IPS-18a (cell line): ENCODE data around the gene RC3H2.
"Not testable (repeated sequence)": the region's sequence is repeated elsewhere in the genome, so short reads cannot be mapped to it uniquely, and the experiment has no call there.

ENCODE experiments used
- H3K27ac ChIP-seq: one replicate; pipeline ENCODE4 v1.5.1; 2013; ENCODE audit warnings: low read length
- H3K27me3 ChIP-seq: one replicate; pipeline ENCODE4 v1.6.1; 2013; ENCODE audit warnings: mild to moderate bottlenecking, low read length; ENCODE audit not compliant: control insufficient read depth, insufficient read depth
- H3K36me3 ChIP-seq: one replicate; pipeline ENCODE4 v1.6.1; 2013; ENCODE audit warnings: low read depth, low read length; ENCODE audit not compliant: control insufficient read depth
- H3K4me1 ChIP-seq: one replicate; pipeline ENCODE4 v1.6.1; 2013; ENCODE audit warnings: low read depth, low read length; ENCODE audit not compliant: control insufficient read depth
- H3K4me3 ChIP-seq: one replicate; pipeline ENCODE4 v1.5.1; 2013; ENCODE audit warnings: low read length
- H3K9ac ChIP-seq: one replicate; pipeline ENCODE4 v1.6.1; 2013; ENCODE audit warnings: mild to moderate bottlenecking, low read length, moderate library complexity
- H3K9me3 ChIP-seq: one replicate; pipeline ENCODE4 v1.6.1; 2013; ENCODE audit warnings: low read depth, low read length; ENCODE audit not compliant: control insufficient read depth

Gene RC3H2

GRCh38 chr9:122816163-122816867 lies 88.8 kb downstream of the RC3H2 start:
- Histone ChIP-seq H3K36me3 (peaks cover 26% of the 10 kb centered on the region), H3K9me3 (no peaks in the 10 kb centered on the region), H3K27me3 (no peaks in the 10 kb centered on the region), H3K4me3 (no peak overlapping the region), H3K27ac (no peak overlapping the region), H3K4me1 (no peaks in the 10 kb centered on the region), H3K9ac (no peak overlapping the region)

- H3K9ac ChIP-seq: no peak overlapping the region
- H3K36me3 ChIP-seq: peaks cover 21% of the 10 kb centered on the region
- no peaks in the 10 kb centered on the region for H3K9me3 ChIP-seq
- no peak overlapping the region for H3K27ac ChIP-seq
- H3K4me3 ChIP-seq: no peak overlapping the region
- no peaks in the 10 kb centered on the region for H3K27me3 ChIP-seq
- no peaks in the 10 kb centered on the region for H3K4me1 ChIP-seq
Observed at GRCh38 chr9:122815544-122815943, 89.6 kb downstream of the RC3H2 start.

GRCh38 chr9:122814545-122814944 lies 90.6 kb downstream of the RC3H2 start:
- no peaks in the 10 kb centered on the region for H3K9me3 ChIP-seq
- no peak overlapping the region for H3K9ac ChIP-seq
- H3K4me1 ChIP-seq: no peaks in the 10 kb centered on the region
- H3K4me3 ChIP-seq: no peak overlapping the region
- no peaks in the 10 kb centered on the region for H3K27me3 ChIP-seq
- no peak overlapping the region for H3K27ac ChIP-seq
- peaks cover 11% of the 10 kb centered on the region for H3K36me3 ChIP-seq

- H3K27ac ChIP-seq: no peak overlapping the region
- peaks cover 3% of the 10 kb centered on the region for H3K36me3 ChIP-seq
- no peak overlapping the region for H3K4me3 ChIP-seq
- H3K4me1 ChIP-seq: no peaks in the 10 kb centered on the region
- H3K9me3 ChIP-seq: no peaks in the 10 kb centered on the region
- no peak overlapping the region for H3K9ac ChIP-seq
- no peaks in the 10 kb centered on the region for H3K27me3 ChIP-seq
Observed at GRCh38 chr9:122812736-122813135, 92.4 kb downstream of the RC3H2 start.

- no peaks in the 10 kb centered on the region for H3K4me1 ChIP-seq
- H3K4me3 ChIP-seq: no peak overlapping the region
- no peak overlapping the region for H3K9ac ChIP-seq
- no peaks in the 10 kb centered on the region for H3K9me3 ChIP-seq
- H3K27ac ChIP-seq: no peak overlapping the region
- no peaks in the 10 kb centered on the region for H3K27me3 ChIP-seq
- no peaks in the 10 kb centered on the region for H3K36me3 ChIP-seq
Observed at GRCh38 chr9:122810306-122810946, 94.7 kb downstream of the RC3H2 start.

GRCh38 chr9:122809261-122809660 lies 95.9 kb downstream of the RC3H2 start:
- not testable (repeated sequence) for H3K4me3 ChIP-seq, H3K4me1 ChIP-seq, H3K9me3 ChIP-seq, H3K27me3 ChIP-seq, H3K36me3 ChIP-seq, H3K27ac ChIP-seq, H3K9ac ChIP-seq

GRCh38 chr9:122808141-122808540 lies 97.0 kb downstream of the RC3H2 start:
- Histone ChIP-seq H3K27ac (no peak overlapping the region), H3K9me3 (no peaks in the 10 kb centered on the region), H3K27me3 (no peaks in the 10 kb centered on the region), H3K4me1 (no peaks in the 10 kb centered on the region), H3K36me3 (no peaks in the 10 kb centered on the region), H3K9ac (no peak overlapping the region), H3K4me3 (no peak overlapping the region)

GRCh38 chr9:122807271-122807900 lies 97.8 kb downstream of the RC3H2 start:
- H3K36me3 ChIP-seq: no peaks in the 10 kb centered on the region
- no peaks in the 10 kb centered on the region for H3K9me3 ChIP-seq
- no peak overlapping the region for H3K4me3 ChIP-seq
- H3K27me3 ChIP-seq: no peaks in the 10 kb centered on the region
- H3K27ac ChIP-seq: no peak overlapping the region
- no peak overlapping the region for H3K9ac ChIP-seq
- H3K4me1 ChIP-seq: no peaks in the 10 kb centered on the region

GRCh38 chr9:122806661-122807060 lies 98.5 kb downstream of the RC3H2 start:
- no peak overlapping the region for H3K4me3 ChIP-seq
- no peaks in the 10 kb centered on the region for H3K4me1 ChIP-seq
- no peak overlapping the region for H3K9ac ChIP-seq
- no peaks in the 10 kb centered on the region for H3K36me3 ChIP-seq
- no peak overlapping the region for H3K27ac ChIP-seq
- H3K27me3 ChIP-seq: no peaks in the 10 kb centered on the region
- H3K9me3 ChIP-seq: peaks cover 6% of the 10 kb centered on the region

- H3K27ac ChIP-seq: no peak within 1 kb of the TSS
- no peak within 1 kb of the TSS for H3K4me3 ChIP-seq
- H3K27me3 ChIP-seq: no peaks in the 10 kb centered on the region
- peaks cover 22% of the 10 kb centered on the region for H3K9me3 ChIP-seq
- H3K4me1 ChIP-seq: no peaks in the 10 kb centered on the region
- H3K36me3 ChIP-seq: no peaks in the 10 kb centered on the region
- H3K9ac ChIP-seq: no peak within 1 kb of the TSS
Observed at GRCh38 chr9:122800066-122801060, 104.8 kb downstream of the RC3H2 start, which contains the start of gene OR1K1. Gene OR1K1, plus strand, starts transcription at chr9:122800123. Its CDS starts 0 bp downstream, at chr9:122800123.
